Measurements from ENCODE around the gene HMGXB4.

DNA sequence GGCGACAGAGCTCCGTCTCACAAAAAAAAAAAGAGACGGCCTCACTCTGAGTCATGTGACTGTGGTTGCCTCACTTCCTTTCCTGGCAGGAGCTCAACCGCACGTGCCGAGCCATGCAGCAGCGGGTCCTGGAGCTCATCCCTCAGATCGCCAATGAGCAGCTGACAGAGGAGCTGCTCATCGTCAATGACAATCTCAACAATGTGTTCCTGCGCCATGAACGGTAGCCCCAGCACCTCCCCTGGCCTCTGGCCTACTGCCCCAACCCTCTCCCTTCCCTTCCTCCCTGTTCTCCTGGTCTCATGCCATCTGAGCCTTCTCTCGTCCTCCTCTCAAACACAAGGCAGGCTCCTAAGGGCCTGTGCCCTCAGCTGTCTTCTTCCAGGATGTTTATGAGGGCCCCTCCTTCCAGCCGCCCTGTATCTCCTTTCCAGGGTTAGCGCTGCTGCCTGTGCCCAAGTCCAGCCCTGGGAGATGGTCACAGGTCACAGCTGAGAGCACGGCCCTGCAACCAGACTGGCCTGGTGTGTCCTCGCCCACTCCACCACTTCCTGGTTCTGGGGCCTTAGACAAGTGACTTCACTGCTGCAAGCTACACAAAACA is 73.1 kb downstream of the HMGXB4 start:
- TF ChIP-seq, protein P1, sequence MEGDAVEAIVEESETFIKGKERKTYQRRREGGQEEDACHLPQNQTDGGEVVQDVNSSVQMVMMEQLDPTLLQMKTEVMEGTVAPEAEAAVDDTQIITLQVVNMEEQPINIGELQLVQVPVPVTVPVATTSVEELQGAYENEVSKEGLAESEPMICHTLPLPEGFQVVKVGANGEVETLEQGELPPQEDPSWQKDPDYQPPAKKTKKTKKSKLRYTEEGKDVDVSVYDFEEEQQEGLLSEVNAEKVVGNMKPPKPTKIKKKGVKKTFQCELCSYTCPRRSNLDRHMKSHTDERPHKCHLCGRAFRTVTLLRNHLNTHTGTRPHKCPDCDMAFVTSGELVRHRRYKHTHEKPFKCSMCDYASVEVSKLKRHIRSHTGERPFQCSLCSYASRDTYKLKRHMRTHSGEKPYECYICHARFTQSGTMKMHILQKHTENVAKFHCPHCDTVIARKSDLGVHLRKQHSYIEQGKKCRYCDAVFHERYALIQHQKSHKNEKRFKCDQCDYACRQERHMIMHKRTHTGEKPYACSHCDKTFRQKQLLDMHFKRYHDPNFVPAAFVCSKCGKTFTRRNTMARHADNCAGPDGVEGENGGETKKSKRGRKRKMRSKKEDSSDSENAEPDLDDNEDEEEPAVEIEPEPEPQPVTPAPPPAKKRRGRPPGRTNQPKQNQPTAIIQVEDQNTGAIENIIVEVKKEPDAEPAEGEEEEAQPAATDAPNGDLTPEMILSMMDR (IDR thresholded peaks at IDR 0.05; ENCODE audit: low read length): no peak
- TF ChIP-seq EZH2 (optimal IDR thresholded peaks at IDR 0.05; ENCODE audit: low read depth, low read length): no peak
- no peak for TF ChIP-seq EZH2phosphoT487 (IDR thresholded peaks at IDR 0.05; ENCODE audit: low read length)

Data from MM.1S (cell line).